ENCODE results near the gene PDE11A. TPM values are rescaled to one million over a fixed set of nuclear protein-coding genes. Genes with fewer than 3 reads are reported as not detected.

Gene PDE11A
- total RNA-seq, 1 experiment from 2014 or later: 0.13 TPM

GRCh38 chr2:177588671-177589070 is 483.9 kb downstream of the PDE11A start:
- Histone ChIP-seq H2BK5ac (ENCODE audit: insufficient read length, low read length) (no peak overlapping the region), H3K18ac (ENCODE audit: insufficient read length, low read depth, low read length) (no peak overlapping the region), H3K56ac (ENCODE audit: insufficient read length, low read depth, low read length) (no peak overlapping the region), H2BK120ac (ENCODE audit: low read depth, low read length, poor library complexity, severe bottlenecking) (no peak overlapping the region), H2BK12ac (ENCODE audit: insufficient read length, low read depth, low read length) (no peak overlapping the region), H3K23me2 (ENCODE audit: insufficient read length, low read depth, low read length, poor library complexity, severe bottlenecking) (no peaks in the 10 kb centered on the region), H2AK5ac (ENCODE audit: insufficient read length, low read length) (no peak overlapping the region), H2BK20ac (ENCODE audit: low read depth, low read length, poor library complexity, severe bottlenecking) (no peak overlapping the region), H3K27me3 (ENCODE audit: insufficient read depth, low read length) (no peaks in the 10 kb centered on the region), H3K9ac (ENCODE audit: extremely low read depth, insufficient read length, low read length) (no peak overlapping the region), H4K5ac (ENCODE audit: insufficient read length, low read depth, low read length) (no peak overlapping the region), H3K9me3 (ENCODE audit: control insufficient read depth, low read depth, low read length) (no peaks in the 10 kb centered on the region), H3K14ac (ENCODE audit: insufficient read depth, low read length) (no peak overlapping the region), H2AFZ (ENCODE audit: low read length) (no peak overlapping the region), H3K27ac (ENCODE audit: insufficient read length, low read depth, low read length) (no peak overlapping the region), H4K91ac (ENCODE audit: insufficient read length, low read depth, low read length) (no peak overlapping the region), H3K4me2 (ENCODE audit: insufficient read depth, insufficient read length, low read length) (no peak overlapping the region), H3K23ac (ENCODE audit: insufficient read length, low read depth, low read length) (no peak overlapping the region), H3K79me1 (ENCODE audit: insufficient read depth, low read depth, low read length, poor library complexity, severe bottlenecking) (no peaks in the 10 kb centered on the region), H4K20me1 (ENCODE audit: control insufficient read depth, insufficient read depth, insufficient read length) (no peaks in the 10 kb centered on the region), H3T11ph (ENCODE audit: low read length) (no peak overlapping the region), H4K8ac (replicated peaks; ENCODE audit: insufficient read length, low read depth, low read length) (no peak overlapping the region), H3K4me1 (ENCODE audit: insufficient read depth, low read length) (no peaks in the 10 kb centered on the region), H3K4ac (ENCODE audit: low read depth, low read length) (no peak overlapping the region), H2BK15ac (ENCODE audit: low read depth, low read length) (no peak overlapping the region), H3K79me2 (ENCODE audit: insufficient read depth, low read length) (no peaks in the 10 kb centered on the region)
- TF ChIP-seq CTCF (conservative IDR thresholded peaks at IDR 0.05): no peak
- Mint-ChIP-seq H3K9me3 (no peaks in the 10 kb centered on the region), H3K4me1 (peaks cover 0 to 3% of the 10 kb centered on the region in 2 experiments; a peak in 1 of 4 replicates), H3K27ac (no peak overlapping the region), H3K27me3 (ENCODE audit: low read depth) (peaks cover 2% of the 10 kb centered on the region), H3K4me3 (no peak overlapping the region), H3K36me3 (ENCODE audit: insufficient read depth in 1 of 3, low read depth in 3 of 3) (no peaks in the 10 kb centered on the region)
- no peak for DNase-seq
- WGBS (ENCODE audit: extremely low coverage, insufficient read length, low lambda C conversion rate): no CpG with 5 or more reads among the region's 3 CpGs
